Panc1 (cell line): ENCODE data around the gene XCR1. TPM values are rescaled to one million over a fixed set of nuclear protein-coding genes. Genes with fewer than 3 reads are reported as not detected.

Experiments used
- ATAC-seq: fragments of 200-7000 bp; cut with Tn5 transposase; 2 replicates; pipeline ENCODE4 v1.9.1; 2020; ENCODE audit warnings: mild to moderate bottlenecking, moderate library complexity
- Bru-seq: library from RNA; stranded (reverse); fragments of 400-500 nt; gene quantifications from one replicate; lab custom pipeline; 2021; lab: Mats Ljungman, UMichigan
- BruChase-seq, 2 experiments: library from RNA; stranded (reverse); fragments of 400-500 nt; gene quantifications; one replicate each; lab custom pipeline; 2021; lab: Mats Ljungman, UMichigan
- BruUV-seq: library from RNA; stranded (reverse); fragments of 400-500 nt; replicated peaks from 2 replicates; lab custom pipeline; 2021; lab: Mats Ljungman, UMichigan
- CTCF ChIA-PET: fragments of 300-600 bp; sonication (Branson Sonifier 250); formaldehyde crosslinking; loops from one replicate; lab custom pipeline; 2022; ENCODE audit warnings: antibody characterized with exemption; lab: Charles Lee
- POLR2A ChIA-PET: fragments of 300-600 bp; sonication (Branson Sonifier 250); formaldehyde crosslinking; loops from one replicate; lab custom pipeline; 2022; ENCODE audit warnings: antibody characterized with exemption; lab: Charles Lee
- DNase-seq: peaks from one replicate; pipeline ENCODE4 v3.0.0-alpha.2; 2010; ENCODE audit warnings: low read depth, low spot score
- H3K27ac ChIP-seq: 2 replicates; pipeline ENCODE4 v1.5.1; 2011; ENCODE audit warnings: mild to moderate bottlenecking, low read length, inconsistent platforms
- H3K27me3 ChIP-seq: fragments of 200-500 bp; sonication (Bioruptor generic); 2 replicates; pipeline ENCODE4 v1.6.0; 2014; ENCODE audit warnings: low read length, inconsistent platforms; ENCODE audit not compliant: control insufficient read depth, insufficient read depth
- H3K36me3 ChIP-seq: fragments of 200-500 bp; sonication (Bioruptor generic); 2 replicates; pipeline ENCODE4 v1.5.1; 2014; ENCODE audit warnings: inconsistent platforms, mild to moderate bottlenecking, low read length, moderate library complexity; ENCODE audit not compliant: control insufficient read depth, insufficient read depth
- H3K4me1 ChIP-seq: 2 replicates; pipeline ENCODE4 v1.5.1; 2011; ENCODE audit warnings: inconsistent platforms, mild to moderate bottlenecking, low read length, moderate library complexity; ENCODE audit not compliant: control insufficient read depth, insufficient read depth
- H3K4me3 ChIP-seq, 2 experiments: 2 replicates each; pipeline ENCODE4 v1.5.1; 2011 to 2012; ENCODE audit warnings: low read depth in 2 of 2, low read length in 2 of 2, mild to moderate bottlenecking in 2 of 2, inconsistent platforms in 1 of 2, moderate library complexity in 1 of 2
- H3K9me3 ChIP-seq: fragments of 200-500 bp; sonication (Bioruptor generic); 2 replicates; pipeline ENCODE4 v1.5.1; 2014; ENCODE audit warnings: low read depth, mild to moderate bottlenecking, inconsistent platforms, low read length, moderate library complexity; ENCODE audit not compliant: control insufficient read depth, insufficient read depth
- CTCF ChIP-seq: fragments of 450-650 bp; IDR thresholded peaks from 2 replicates; pipeline ENCODE4 v1.5.1; 2017; ENCODE audit warnings: mild to moderate bottlenecking
- POLR2AphosphoS5 ChIP-seq: IDR thresholded peaks from 2 replicates; pipeline ENCODE4 v1.6.1; 2012; ENCODE audit warnings: mild to moderate bottlenecking, low read depth, low read length, moderate library complexity
- REST ChIP-seq, 2 experiments: IDR thresholded peaks; 2 replicates each; pipeline ENCODE4 v1.6.1; 2011 to 2012; ENCODE audit warnings: low read depth in 2 of 2, control low read depth in 1 of 2, low read length in 1 of 2, mild to moderate bottlenecking in 1 of 2, moderate library complexity in 1 of 2; ENCODE audit not compliant: insufficient read depth in 1 of 2
- SIN3A ChIP-seq: IDR thresholded peaks from 2 replicates; pipeline ENCODE4 v1.6.1; 2012; ENCODE audit warnings: low read depth, mild to moderate bottlenecking, low read length, moderate library complexity, borderline replicate concordance; ENCODE audit not compliant: insufficient read depth
- TCF7L2 ChIP-seq: IDR thresholded peaks from 2 replicates; pipeline ENCODE4 v1.6.1; 2011; ENCODE audit warnings: mild to moderate bottlenecking, low read depth, low read length, inconsistent platforms
- in situ Hi-C: cut with HindIII; loops from 2 replicates; pipeline ENCODE4 v1.10.0; 2016; ENCODE audit warnings: low sequenced_read_pairs, low pct_unique_long_range_greater_than_20kb
- intact Hi-C: fragments of 100-400 bp; cut with micrococcal nuclease; formaldehyde crosslinking; loops from one replicate; pipeline ENCODE4 v1.10.0; 2022; ENCODE audit not compliant: unreplicated experiment
- long read RNA-seq: library from polyadenylated mRNA; unstranded; transcript quantifications from one replicate; pipeline ENCODE4 v2.0.0, GENCODE V29; 2021; ENCODE audit not compliant: unreplicated experiment
- polyA plus RNA-seq: library from polyadenylated mRNA; unstranded; fragments of >200 nt; gene quantifications from one replicate; pipeline ENCODE4 v1.2.1, GENCODE V29; 2012; ENCODE audit warnings: missing spikeins; ENCODE audit not compliant: insufficient read length
- total RNA-seq: library from RNA; stranded (reverse); gene quantifications from one replicate; pipeline ENCODE4 v1.2.1, GENCODE V29; 2021; ENCODE audit not compliant: unreplicated experiment

XCR1 gene
- total RNA-seq (not detected), Bru-seq, nascent RNA (not detected), BruChase-seq, experiment 1, labeled RNA remaining after a 2-hour chase (not detected), BruChase-seq, experiment 2, labeled RNA remaining after a 6-hour chase (not detected)
- not detected for polyA plus RNA-seq
- long read RNA-seq = 0 reads

- Histone ChIP-seq H3K27ac (no peak within 1 kb of the TSS), H3K4me3 (no peak within 1 kb of the TSS), H3K36me3 (no peaks in the 10 kb centered on the region), H3K4me1 (no peaks in the 10 kb centered on the region), H3K27me3 (no peaks in the 10 kb centered on the region), H3K9me3 (no peaks in the 10 kb centered on the region)
- TF ChIP-seq REST (IDR thresholded peaks at IDR 0.05; ENCODE audit: insufficient read depth in 1 of 2, low read depth in 2 of 2, low read length in 1 of 2) (no peak), SIN3A (no peak), TCF7L2 (no peak), POLR2AphosphoS5 (no peak), CTCF (no peak)
- ChIA-PET CTCF (interaction anchor here (0.7 kb wide), 1 partner anchor 573 kb away, joined by 3 read pairs; no protein-coding TSS in a partner anchor), POLR2A (no interaction called here)
- in situ Hi-C loops = no loop called here
- BruUV-seq = no TSS peak
- DNase-seq (no peak), ATAC-seq (no peak)
- intact Hi-C loops = no loop called here
These were observed at the start of gene XCR1 for GRCh38 chr3:46027021-46027705. TSS of gene XCR1 (minus strand) at chr3:46027483. CDS start at chr3:46021947, 5,536 bp downstream.

GRCh38 chr3:46076606-46077005 is 49.3 kb upstream of the XCR1 start:
- Histone ChIP-seq H3K4me3 (no peak overlapping the region), H3K4me1 (no peaks in the 10 kb centered on the region), H3K9me3 (no peaks in the 10 kb centered on the region), H3K27ac (no peak overlapping the region), H3K27me3 (no peaks in the 10 kb centered on the region), H3K36me3 (no peaks in the 10 kb centered on the region)
- BruUV-seq = no TSS peak
- no peak for DNase-seq
- intact Hi-C loops = no loop called here
- TF ChIP-seq SIN3A (no peak), REST (IDR thresholded peaks at IDR 0.05; ENCODE audit: insufficient read depth in 1 of 2, low read depth in 2 of 2, low read length in 1 of 2) (no peak), TCF7L2 (no peak), POLR2AphosphoS5 (no peak), CTCF (no peak)
- CTCF ChIA-PET = interaction anchor here (0.6 to 0.7 kb wide), 4 partner anchors 11 to 1070 kb away, joined by 3 to 6 read pairs (median 5); no protein-coding TSS in a partner anchor
- in situ Hi-C loops = no loop called here
- POLR2A ChIA-PET = interaction anchor here (0.7 kb wide), 1 partner anchor 85 kb away, joined by 8 read pairs; no protein-coding TSS in a partner anchor
- ATAC-seq = no peak
